Heart left ventricle (tissue), 16 donors: ENCODE measurements around the gene LGR6. TPM values are rescaled to one million over a fixed set of nuclear protein-coding genes. Genes with fewer than 3 reads are reported as not detected.
A peak's percentile ranks its signal among the peaks of the same experiment; 100 is the strongest.

Source experiments
- ATAC-seq, 4 donors: fragments of 200-7000 bp; cut with Tn5 transposase; one replicate each; pipeline ENCODE4 v1.9.1; 2020 to 2022; ENCODE audit warnings: moderate library complexity in 4 of 4, mild to moderate bottlenecking in 3 of 4, moderate number of reproducible peaks in 1 of 4
- DNase-seq, 5 donors: peaks; one replicate each; pipeline ENCODE4 v3.0.0-alpha.2; 2020
- H3K27ac ChIP-seq, 12 donors: fragments of 200-600 bp; sonication (generic) in 4 of 12; one replicate each; pipeline versions ENCODE4 v1.5.0 to v1.8.0; 2016 to 2022; ENCODE audit warnings: mild to moderate bottlenecking in 2 of 12
- H3K27me3 ChIP-seq, 9 donors: fragments of 200-600 bp; sonication (generic) in 2 of 9; one replicate each; pipeline versions ENCODE4 v1.5.1 to v1.8.0; 2016 to 2022; ENCODE audit warnings: mild to moderate bottlenecking in 3 of 9
- H3K36me3 ChIP-seq, 9 donors: fragments of 200-600 bp; sonication (generic) in 2 of 9; one replicate each; pipeline versions ENCODE4 v1.5.0 to v1.8.0; 2018 to 2022; ENCODE audit warnings: mild to moderate bottlenecking in 2 of 9
- H3K4me1 ChIP-seq, 12 donors: fragments of 200-600 bp; sonication (generic) in 4 of 12; one replicate each; pipeline versions ENCODE4 v1.5.0 to v1.8.0; 2016 to 2022; ENCODE audit warnings: mild to moderate bottlenecking in 3 of 12
- H3K4me3 ChIP-seq, 12 donors: fragments of 200-600 bp; sonication (generic) in 4 of 12; one replicate each; pipeline versions ENCODE4 v1.5.0 to v1.8.0; 2017 to 2022; ENCODE audit warnings: mild to moderate bottlenecking in 9 of 12, moderate library complexity in 4 of 12
- H3K9me3 ChIP-seq, 12 donors: fragments of 200-600 bp; sonication (generic) in 4 of 12; one replicate each; pipeline versions ENCODE4 v1.5.0 to v1.8.0; 2016 to 2022; ENCODE audit warnings: mild to moderate bottlenecking in 1 of 12
- POLR2A ChIP-seq, 2 donors: fragments of 450-650 bp; IDR thresholded peaks; one replicate each; pipeline ENCODE4 v1.6.1; 2017; ENCODE audit warnings: antibody characterized with exemption in 2 of 2, mild to moderate bottlenecking in 2 of 2, moderate library complexity in 2 of 2
- WGBS, 4 donors: extraction: QIAGEN DNeasy Blood & Tissue Kit in 2 of 4; methylation state at CpG; one replicate each; pipeline versions ENCODE4 v1.1.5 to v1.1.7; 2013 to 2018; 5-methylcytosine and 5-hydroxymethylcytosine counted together
- intact Hi-C, 10 donors: fragments of 100-400 bp; cut with DNase I; formaldehyde crosslinking; loops; one replicate each; pipeline versions ENCODE4 v1.11.1 to v1.14.2; 2022
- polyA plus RNA-seq, 2 donors: library from polyadenylated mRNA; stranded (reverse); fragments of 200-250 nt; gene quantifications; one replicate each; pipeline ENCODE4 v1.2.3, GENCODE V29; 2013
- total RNA-seq, 9 donors: library from RNA; depleted of rRNA in 2 of 9; stranded (reverse); fragments of >200 nt in 2 of 9; fragmentation: NEBNext Ultra II Directional in 3 of 9; extraction: Animal tissue kit (Norgen Biotek cat#: 25700) in 3 of 9; gene quantifications; one replicate each; pipeline versions ENCODE4 v1.1.0 to v1.2.4, GENCODE V29; 2016 to 2023
- TF ChIP-seq, protein P1 (sequence below), 12 donors: fragments of 200-600 bp; sonication (generic) in 4 of 12; IDR thresholded peaks; one replicate each; pipeline versions ENCODE4 v1.5.0 to v1.8.0; 2018 to 2022; ENCODE audit warnings: antibody characterized with exemption in 12 of 12, mild to moderate bottlenecking in 5 of 12
- donor health status: ischemic (EF 13 %, LVEDD 7.1; RV severe dilation, severe dysfunction).
- donor health status: healthy with polysubstance abuse.
- donor health status: DM: no; HTN: yes; CAD: no.
- donor health status: DM: no; HTN: no; CAD: no.
- donor health status: ischemic (EF 25% LVEDD 6.9; RV normal size, moderate dysfunction).
- donor health status: ischemic (EF 25% LVEDD 5.7; RV mildly dilated, moderate dysfunction).
- donor health status: healthy.
- donor health status: DM: yes; HTN: yes; CAD: no.
- donor health status: ischemic (EF 35%, LVEDD 5.7; RV mildly dilated, moderate dysfunction).
- donor health status: nonischemic (EF 11% LVEDD 7.7; RV severe dilation, severe dysfunction).
- donor health status: DM: yes; HTN: yes; CAD: no.
- donor health status: PGD.
- donor health status: ischemic (EF 29% LVEDD 5.4; RV normal size, mild dysfunction).
- donor health status: nonischemic (EF 23%, LVEDD 6.1; RV moderate dilation, normal function).

LGR6 gene
- total and polyA plus RNA-seq, 11 donors, result 0.29 to 3.5 (median 1.7) TPM

DNA sequence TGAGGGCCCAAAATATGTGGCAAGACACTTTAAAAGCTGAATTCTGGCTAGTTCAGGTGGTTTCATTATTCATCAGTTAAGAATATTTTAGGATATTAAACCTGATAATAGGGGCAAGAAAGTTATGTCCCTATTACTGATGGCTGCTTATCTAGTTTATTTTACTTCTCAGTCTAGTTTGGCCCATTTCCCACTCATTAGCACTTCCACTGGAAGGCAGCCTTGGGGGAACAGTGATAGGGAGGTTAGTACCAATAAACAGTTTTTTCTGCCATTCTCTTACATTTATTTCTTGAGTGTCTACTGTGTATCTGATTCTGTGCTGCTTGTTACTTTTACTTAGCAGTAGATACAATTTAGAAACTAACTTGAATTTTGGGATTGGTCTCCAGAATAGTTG, 163.9 kb downstream of the LGR6 start:
- Histone ChIP-seq H3K27me3 (no peaks in the 10 kb centered on the region), H3K4me3 (no peak overlapping the region), H3K27ac (peak overlapping the region in 1 of 12 donors; percentile 16), H3K36me3 (no peaks in the 10 kb centered on the region), H3K4me1 (peaks cover 0 to 21% (median 6%) of the 10 kb centered on the region in 12 donors), H3K9me3 (peaks cover 0 to 3% (median 0%) of the 10 kb centered on the region in 12 donors)
- ATAC-seq (no peak), DNase-seq (no peak)
- intact Hi-C loops, result loop anchor here in 6 of 10 donors (10.0 kb wide), 3 partner anchors 47 to 77 kb away; no protein-coding TSS in a partner anchor
- TF ChIP-seq POLR2A (IDR thresholded peaks at IDR 0.05), result no peak
- TF ChIP-seq, protein P1, sequence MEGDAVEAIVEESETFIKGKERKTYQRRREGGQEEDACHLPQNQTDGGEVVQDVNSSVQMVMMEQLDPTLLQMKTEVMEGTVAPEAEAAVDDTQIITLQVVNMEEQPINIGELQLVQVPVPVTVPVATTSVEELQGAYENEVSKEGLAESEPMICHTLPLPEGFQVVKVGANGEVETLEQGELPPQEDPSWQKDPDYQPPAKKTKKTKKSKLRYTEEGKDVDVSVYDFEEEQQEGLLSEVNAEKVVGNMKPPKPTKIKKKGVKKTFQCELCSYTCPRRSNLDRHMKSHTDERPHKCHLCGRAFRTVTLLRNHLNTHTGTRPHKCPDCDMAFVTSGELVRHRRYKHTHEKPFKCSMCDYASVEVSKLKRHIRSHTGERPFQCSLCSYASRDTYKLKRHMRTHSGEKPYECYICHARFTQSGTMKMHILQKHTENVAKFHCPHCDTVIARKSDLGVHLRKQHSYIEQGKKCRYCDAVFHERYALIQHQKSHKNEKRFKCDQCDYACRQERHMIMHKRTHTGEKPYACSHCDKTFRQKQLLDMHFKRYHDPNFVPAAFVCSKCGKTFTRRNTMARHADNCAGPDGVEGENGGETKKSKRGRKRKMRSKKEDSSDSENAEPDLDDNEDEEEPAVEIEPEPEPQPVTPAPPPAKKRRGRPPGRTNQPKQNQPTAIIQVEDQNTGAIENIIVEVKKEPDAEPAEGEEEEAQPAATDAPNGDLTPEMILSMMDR (IDR thresholded peaks at IDR 0.05), result no peak

DNA sequence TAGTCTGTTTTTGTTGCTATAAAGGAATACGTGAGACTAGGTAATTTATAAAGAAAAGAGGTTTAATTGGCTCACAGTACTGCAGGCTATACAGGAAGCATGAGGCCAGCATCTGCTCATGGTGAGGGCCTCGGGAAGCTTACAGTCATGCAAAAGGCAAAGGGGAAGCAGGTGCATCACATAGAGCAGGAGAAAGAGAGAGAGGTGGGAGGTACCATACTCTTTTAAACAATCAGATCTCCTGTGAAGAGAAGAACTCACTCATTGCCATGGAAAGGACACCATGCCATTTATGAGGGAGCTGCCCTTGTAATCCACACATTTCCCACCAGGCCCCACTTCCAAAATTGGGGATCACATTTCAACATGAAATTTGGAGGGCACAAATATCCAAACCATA, 167.6 kb downstream of the LGR6 start:
- H3K4me1 ChIP-seq, result peaks cover 0 to 38% (median 11%) of the 10 kb centered on the region in 12 donors
- TF ChIP-seq, protein P1 (IDR thresholded peaks at IDR 0.05), result no peak
- no peak for TF ChIP-seq POLR2A (IDR thresholded peaks at IDR 0.05)
- intact Hi-C loops, result no loop called here
- H3K9me3 ChIP-seq, result peaks cover 0 to 3% (median 0%) of the 10 kb centered on the region in 12 donors
- H3K36me3 ChIP-seq, result no peaks in the 10 kb centered on the region
- DNase-seq (no peak), ATAC-seq (no peak)
- WGBS, 4 donors, result 89 to 98% (median 96%) methylated on average over 2 of the region's 2 CpGs
- H3K4me3 ChIP-seq, result no peak overlapping the region
- no peak overlapping the region for H3K27ac ChIP-seq
- H3K27me3 ChIP-seq, result no peaks in the 10 kb centered on the region

DNA sequence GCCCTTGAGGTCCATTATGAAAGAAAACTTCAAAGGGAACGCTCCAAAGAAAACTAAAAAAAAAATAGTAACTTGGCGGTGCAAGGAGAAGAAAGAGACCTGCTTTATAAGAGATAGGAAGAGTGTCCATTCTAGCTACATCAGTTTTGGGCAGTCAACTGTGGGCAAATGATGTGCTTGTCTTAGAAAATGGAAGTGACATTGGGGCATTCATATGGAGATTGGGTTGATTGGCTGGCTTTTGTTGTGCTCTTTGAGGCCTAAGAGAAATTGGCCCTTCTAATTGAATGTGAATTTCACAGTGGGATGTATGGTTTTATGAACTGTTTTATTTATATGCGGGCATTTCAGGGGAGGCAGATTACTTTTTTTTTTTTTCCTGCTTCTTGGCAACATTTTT, 168.1 kb downstream of the LGR6 start:
- no peak for ATAC-seq
- no peak overlapping the region for H3K27ac ChIP-seq
- no peak overlapping the region for H3K4me3 ChIP-seq
- peaks cover 0 to 3% (median 0%) of the 10 kb centered on the region in 12 donors for H3K9me3 ChIP-seq
- peaks cover 0 to 38% (median 11%) of the 10 kb centered on the region in 12 donors for H3K4me1 ChIP-seq
- WGBS, 4 donors, result 85 to 87% (median 86%) methylated on average over 3 of the region's 3 CpGs
- TF ChIP-seq POLR2A (IDR thresholded peaks at IDR 0.05), result no peak
- TF ChIP-seq, protein P1 (IDR thresholded peaks at IDR 0.05), result no peak
- intact Hi-C loops, result no loop called here
- no peak for DNase-seq
- no peaks in the 10 kb centered on the region for H3K27me3 ChIP-seq
- no peaks in the 10 kb centered on the region for H3K36me3 ChIP-seq

DNA sequence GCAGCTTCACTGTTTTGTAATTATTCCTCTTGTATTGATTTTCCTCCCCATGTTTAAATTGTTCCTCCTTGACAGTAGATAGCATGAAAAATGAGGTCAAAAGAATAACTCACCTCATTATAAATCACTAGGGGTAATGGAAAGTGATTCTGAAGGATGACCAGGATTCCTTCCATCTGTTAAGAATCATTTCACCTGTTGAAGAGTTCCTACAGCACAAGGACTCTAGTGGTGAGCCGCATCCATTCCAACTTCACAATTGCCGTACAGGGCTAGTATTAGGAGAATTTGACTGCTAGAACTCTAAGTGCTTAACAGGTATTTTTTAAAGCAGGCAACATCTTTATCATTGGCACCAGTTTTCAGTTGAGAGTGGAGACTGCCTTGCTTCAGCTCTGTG, 168.6 kb downstream of the LGR6 start:
- H3K4me3 ChIP-seq, result no peak overlapping the region
- no peak for TF ChIP-seq POLR2A (IDR thresholded peaks at IDR 0.05)
- TF ChIP-seq, protein P1 (IDR thresholded peaks at IDR 0.05), result no peak
- H3K9me3 ChIP-seq, result peaks cover 0 to 3% (median 0%) of the 10 kb centered on the region in 12 donors
- DNase-seq (no peak), ATAC-seq (peak in 2 of 4 donors; percentile 38 to 41)
- no peak overlapping the region for H3K27ac ChIP-seq
- intact Hi-C loops, result no loop called here
- H3K36me3 ChIP-seq, result no peaks in the 10 kb centered on the region
- WGBS, 4 donors, result 50 to 76% (median 64%) methylated on average over 2 of the region's 2 CpGs
- peaks cover 0 to 40% (median 11%) of the 10 kb centered on the region in 12 donors for H3K4me1 ChIP-seq
- H3K27me3 ChIP-seq, result no peaks in the 10 kb centered on the region
